Naive B cell (primary cell): ENCODE data around the gene TMEFF2. TPM values are rescaled to one million over a fixed set of nuclear protein-coding genes. Genes with fewer than 3 reads are reported as not detected.

Source experiments
- ATAC-seq, 2 donors: fragments of 150-1000 bp; cut with Tn5 transposase; 2 replicates each; pipeline ENCODE4 v1.10.0; 2021; ENCODE audit warnings: low read depth in 2 of 2, mild to moderate bottlenecking in 2 of 2, moderate library complexity in 2 of 2
- DNase-seq: peaks from one replicate; pipeline ENCODE4 v3.0.0; 2022
- H3K27ac Mint-ChIP-seq, 6 donors: one replicate each; pipeline ENCODE4 v1.8.0; 2020 to 2022; ENCODE audit warnings: mild to moderate bottlenecking in 6 of 6, mixed read lengths in 6 of 6, moderate library complexity in 5 of 6, inconsistent platforms in 2 of 6
- H3K27me3 Mint-ChIP-seq, 3 donors: one replicate each; pipeline ENCODE4 v1.8.0; 2021 to 2022; ENCODE audit warnings: mixed read lengths in 3 of 3, mild to moderate bottlenecking in 1 of 3
- H3K36me3 Mint-ChIP-seq, 2 donors: one replicate each; pipeline ENCODE4 v1.8.0; 2020 to 2022; ENCODE audit warnings: mixed read lengths in 2 of 2, inconsistent platforms in 1 of 2, mild to moderate bottlenecking in 1 of 2
- H3K4me1 Mint-ChIP-seq, 3 donors: one replicate each; pipeline ENCODE4 v1.8.0; 2020 to 2022; ENCODE audit warnings: mixed read lengths in 3 of 3, inconsistent platforms in 1 of 3, mild to moderate bottlenecking in 1 of 3, moderate library complexity in 1 of 3
- H3K4me3 Mint-ChIP-seq, 8 donors: one replicate each; pipeline ENCODE4 v1.8.0; 2020 to 2022; ENCODE audit warnings: mild to moderate bottlenecking in 8 of 8, mixed read lengths in 8 of 8, moderate library complexity in 8 of 8, inconsistent platforms in 2 of 8
- H3K9me3 Mint-ChIP-seq, 7 donors: one replicate each; pipeline ENCODE4 v1.8.0; 2020 to 2022; ENCODE audit warnings: mixed read lengths in 7 of 7, mild to moderate bottlenecking in 5 of 7, inconsistent platforms in 2 of 7, moderate library complexity in 1 of 7
- polyA plus RNA-seq, 6 donors: library from polyadenylated mRNA; unstranded; fragments of 300-500 nt; fragmentation: Illumina TruSeq; gene quantifications; one replicate each; pipeline ENCODE4 v1.2.3, GENCODE V29; 2021; ENCODE audit warnings: low read depth in 6 of 6

Gene TMEFF2
- polyA plus RNA-seq, 6 donors from 2014 or later = not detected

DNA sequence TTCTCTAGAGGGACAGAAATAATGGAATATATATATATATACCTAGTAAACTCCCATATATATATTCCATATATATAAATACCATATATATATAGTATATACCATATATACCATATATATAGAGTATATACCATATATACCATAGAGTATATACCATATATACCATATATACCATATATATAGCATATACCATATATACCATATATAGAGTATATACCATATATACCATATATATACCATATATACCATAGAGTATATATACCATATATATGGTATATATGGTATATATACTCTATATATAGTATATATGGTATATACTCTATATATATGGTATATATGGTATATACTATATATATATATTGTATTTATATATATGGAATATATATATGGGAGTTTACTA, 285.9 kb downstream of the TMEFF2 start:
- Mint-ChIP-seq H3K27ac (no peak overlapping the region), H3K9me3 (no peaks in the 10 kb centered on the region), H3K27me3 (no peaks in the 10 kb centered on the region), H3K4me3 (no peak overlapping the region), H3K4me1 (no peaks in the 10 kb centered on the region), H3K36me3 (no peaks in the 10 kb centered on the region)
- DNase-seq (no peak), ATAC-seq (no peak)

DNA sequence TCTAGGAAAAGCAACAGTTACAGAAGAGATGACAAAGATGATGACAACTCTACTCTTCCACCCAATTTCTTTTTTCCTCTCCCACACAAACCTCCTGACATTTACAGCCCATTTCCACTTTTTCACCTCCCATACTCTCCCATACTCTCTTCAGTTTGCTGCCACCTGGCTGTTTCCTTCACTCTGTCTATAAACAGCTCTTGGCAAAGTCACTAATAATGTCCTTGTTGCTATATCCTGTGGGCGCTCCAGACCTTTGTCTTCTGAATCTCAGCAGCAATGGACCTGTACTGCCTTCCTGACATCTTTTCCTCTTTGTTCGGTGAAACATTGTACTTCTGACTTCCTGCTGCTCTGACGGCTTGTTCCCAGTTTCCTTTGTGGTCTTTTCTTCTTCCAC, 287.2 kb downstream of the TMEFF2 start:
- no peak for ATAC-seq
- DNase-seq = no peak
- peaks cover 0 to 2% (median 0%) of the 10 kb centered on the region in 7 donors for H3K9me3 Mint-ChIP-seq
- no peak overlapping the region for H3K4me3 Mint-ChIP-seq
- no peaks in the 10 kb centered on the region for H3K36me3 Mint-ChIP-seq
- no peaks in the 10 kb centered on the region for H3K27me3 Mint-ChIP-seq
- H3K4me1 Mint-ChIP-seq = no peaks in the 10 kb centered on the region
- H3K27ac Mint-ChIP-seq = no peak overlapping the region

DNA sequence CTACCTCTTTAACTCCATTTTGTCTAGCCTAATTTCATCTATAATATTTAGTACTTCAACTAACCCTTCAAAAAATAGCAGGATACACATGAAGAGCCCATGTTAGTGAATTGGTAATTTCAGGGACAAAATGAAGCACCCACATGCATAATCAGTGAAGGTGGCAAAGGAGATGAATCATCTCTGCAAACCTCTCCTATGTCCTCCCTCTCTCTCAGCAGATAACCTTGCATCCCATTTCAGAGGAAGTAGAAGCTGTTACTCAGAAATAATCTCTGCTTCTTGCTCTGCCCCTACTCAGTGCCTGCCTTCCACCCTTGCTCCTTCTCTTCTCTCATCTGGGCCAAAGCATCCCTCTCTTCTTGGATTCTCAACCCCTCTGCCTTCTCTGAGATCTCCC, 287.6 kb downstream of the TMEFF2 start:
- Mint-ChIP-seq H3K27me3 (no peaks in the 10 kb centered on the region), H3K4me1 (no peaks in the 10 kb centered on the region), H3K36me3 (no peaks in the 10 kb centered on the region), H3K27ac (no peak overlapping the region), H3K9me3 (peaks cover 0 to 4% (median 0%) of the 10 kb centered on the region in 7 donors), H3K4me3 (no peak overlapping the region)
- DNase-seq (no peak), ATAC-seq (no peak)

DNA sequence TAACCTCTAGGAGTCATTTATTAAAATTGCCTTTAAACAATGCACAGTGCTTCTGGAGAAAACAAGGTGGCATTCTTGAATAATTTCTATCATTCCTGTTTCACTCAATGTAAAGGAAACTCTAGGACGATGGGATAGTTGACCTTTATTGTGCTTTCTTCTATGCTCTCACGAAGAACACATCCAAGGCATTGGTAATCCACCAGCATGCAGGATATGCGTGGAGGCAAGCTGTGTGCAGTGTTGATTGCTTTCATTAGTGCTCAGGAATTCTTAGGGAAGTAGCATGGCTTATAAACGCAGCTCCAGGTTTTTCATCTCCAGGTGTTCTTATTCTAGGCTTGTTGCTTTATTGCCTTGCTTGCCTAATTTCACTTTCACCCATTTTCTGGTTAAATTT, 289.4 kb downstream of the TMEFF2 start:
- peaks cover 4 to 20% (median 5%) of the 10 kb centered on the region in 7 donors for H3K9me3 Mint-ChIP-seq
- no peaks in the 10 kb centered on the region for H3K27me3 Mint-ChIP-seq
- H3K4me3 Mint-ChIP-seq = no peak overlapping the region
- H3K4me1 Mint-ChIP-seq = no peaks in the 10 kb centered on the region
- ATAC-seq (no peak), DNase-seq (no peak)
- peaks cover 0 to 5% of the 10 kb centered on the region in 2 donors for H3K36me3 Mint-ChIP-seq
- no peak overlapping the region for H3K27ac Mint-ChIP-seq

DNA sequence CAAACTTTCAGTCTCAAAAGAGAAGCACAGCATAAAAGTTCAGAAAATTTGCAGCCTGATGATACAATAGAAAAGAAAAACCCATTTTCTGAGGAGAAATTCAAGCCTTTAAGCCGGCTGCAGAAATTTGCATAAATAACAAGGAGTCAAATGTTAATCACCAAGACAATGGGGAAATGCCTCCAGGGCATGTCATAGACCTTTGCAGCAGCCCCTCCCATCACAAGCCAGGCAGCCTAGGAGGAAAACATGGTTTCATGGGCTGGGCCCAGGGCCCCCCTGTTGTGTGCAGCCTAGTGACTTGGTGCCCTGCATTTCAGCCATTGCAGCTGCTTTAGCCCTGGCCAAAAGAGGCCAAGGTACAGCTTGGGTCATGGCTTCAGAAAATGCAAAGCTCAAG, 293.7 kb downstream of the TMEFF2 start:
- peaks cover 0 to 8% of the 10 kb centered on the region in 2 donors for H3K36me3 Mint-ChIP-seq
- H3K9me3 Mint-ChIP-seq = peaks cover 5 to 21% (median 6%) of the 10 kb centered on the region in 7 donors
- ATAC-seq (no peak), DNase-seq (no peak)
- H3K27ac Mint-ChIP-seq = no peak overlapping the region
- H3K4me3 Mint-ChIP-seq = no peak overlapping the region
- no peaks in the 10 kb centered on the region for H3K4me1 Mint-ChIP-seq
- no peaks in the 10 kb centered on the region for H3K27me3 Mint-ChIP-seq

DNA sequence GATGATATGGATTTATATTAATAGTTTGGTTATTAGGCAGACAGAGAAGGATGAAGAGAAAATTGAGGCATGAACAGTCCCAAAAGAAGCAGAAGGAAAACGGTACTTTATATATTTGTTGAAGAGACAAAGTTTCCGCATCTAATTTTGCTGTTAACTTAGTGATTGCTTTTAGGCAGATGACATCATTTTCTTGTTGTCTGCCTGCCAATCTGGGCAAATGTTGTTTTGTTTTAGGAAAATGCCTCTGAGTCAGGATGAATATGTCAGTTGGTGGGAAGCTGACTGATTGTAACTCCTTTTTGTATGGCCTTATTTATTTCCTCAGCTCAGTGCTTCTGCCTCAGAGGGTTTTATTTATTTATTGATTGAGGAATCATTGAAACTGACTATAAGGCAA, 295.3 kb downstream of the TMEFF2 start:
- DNase-seq (no peak), ATAC-seq (no peak)
- peaks cover 0 to 8% of the 10 kb centered on the region in 2 donors for H3K36me3 Mint-ChIP-seq
- peaks cover 5 to 21% (median 6%) of the 10 kb centered on the region in 7 donors for H3K9me3 Mint-ChIP-seq
- no peak overlapping the region for H3K4me3 Mint-ChIP-seq
- peaks cover 0 to 7% (median 0%) of the 10 kb centered on the region in 3 donors for H3K27me3 Mint-ChIP-seq
- H3K4me1 Mint-ChIP-seq = no peaks in the 10 kb centered on the region
- H3K27ac Mint-ChIP-seq = peak overlapping the region in 1 of 6 donors; percentile 17
